Liver (tissue), 3 donors: Measurements from ENCODE around the gene CDKN2B-AS1.

ENCODE experiments used
- EGR1 ChIP-seq, 2 donors: IDR thresholded peaks; 2 replicates each; pipeline ENCODE4 v1.6.1; 2016 to 2018; ENCODE audit warnings: antibody characterized with exemption in 2 of 2, low read depth in 2 of 2
- TF ChIP-seq, protein P1 (sequence below): fragments of 150-350 bp; IDR thresholded peaks from 2 replicates; pipeline ENCODE4 v1.5.1; 2017; ENCODE audit warnings: improper control_type of control experiment, low read depth, low read length; ENCODE audit not compliant: missing input control
- donor health status: healthy.
- donor health status: healthy.

DNA sequence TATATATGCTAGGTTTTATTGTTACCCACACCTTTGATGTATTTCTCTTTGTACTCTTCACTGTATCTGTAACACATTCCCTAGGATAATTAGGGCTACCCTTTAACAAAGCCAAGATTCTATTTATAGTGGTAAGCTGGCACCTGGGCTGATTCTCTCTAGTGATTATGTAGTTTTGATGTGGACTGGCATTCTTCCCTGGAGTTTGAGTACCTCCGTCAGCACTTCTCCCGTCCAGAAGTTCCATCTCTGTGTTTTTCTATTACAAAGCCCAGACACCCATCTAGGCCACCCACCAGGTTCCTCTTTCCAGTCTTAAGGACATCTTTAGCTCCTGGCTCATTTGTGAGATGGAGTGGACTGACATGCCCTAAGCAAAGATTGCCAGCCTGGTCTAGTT lies 70.4 kb downstream of the CDKN2B-AS1 start:
- no peak for TF ChIP-seq EGR1 (IDR thresholded peaks at IDR 0.05; ENCODE audit: low read depth in 2 of 2)
- TF ChIP-seq, protein P1, sequence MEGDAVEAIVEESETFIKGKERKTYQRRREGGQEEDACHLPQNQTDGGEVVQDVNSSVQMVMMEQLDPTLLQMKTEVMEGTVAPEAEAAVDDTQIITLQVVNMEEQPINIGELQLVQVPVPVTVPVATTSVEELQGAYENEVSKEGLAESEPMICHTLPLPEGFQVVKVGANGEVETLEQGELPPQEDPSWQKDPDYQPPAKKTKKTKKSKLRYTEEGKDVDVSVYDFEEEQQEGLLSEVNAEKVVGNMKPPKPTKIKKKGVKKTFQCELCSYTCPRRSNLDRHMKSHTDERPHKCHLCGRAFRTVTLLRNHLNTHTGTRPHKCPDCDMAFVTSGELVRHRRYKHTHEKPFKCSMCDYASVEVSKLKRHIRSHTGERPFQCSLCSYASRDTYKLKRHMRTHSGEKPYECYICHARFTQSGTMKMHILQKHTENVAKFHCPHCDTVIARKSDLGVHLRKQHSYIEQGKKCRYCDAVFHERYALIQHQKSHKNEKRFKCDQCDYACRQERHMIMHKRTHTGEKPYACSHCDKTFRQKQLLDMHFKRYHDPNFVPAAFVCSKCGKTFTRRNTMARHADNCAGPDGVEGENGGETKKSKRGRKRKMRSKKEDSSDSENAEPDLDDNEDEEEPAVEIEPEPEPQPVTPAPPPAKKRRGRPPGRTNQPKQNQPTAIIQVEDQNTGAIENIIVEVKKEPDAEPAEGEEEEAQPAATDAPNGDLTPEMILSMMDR = no peak
